HG03342 (cell line): ENCODE results near the gene ACAN.

ENCODE experiments used
- ATAC-seq: cut with Tn5 transposase; IDR thresholded peaks from one replicate; pipeline ENCODE4 v1.9.1; 2021; ENCODE audit warnings: mild to moderate bottlenecking, moderate library complexity; ENCODE audit not compliant: unreplicated experiment

Gene ACAN

DNA sequence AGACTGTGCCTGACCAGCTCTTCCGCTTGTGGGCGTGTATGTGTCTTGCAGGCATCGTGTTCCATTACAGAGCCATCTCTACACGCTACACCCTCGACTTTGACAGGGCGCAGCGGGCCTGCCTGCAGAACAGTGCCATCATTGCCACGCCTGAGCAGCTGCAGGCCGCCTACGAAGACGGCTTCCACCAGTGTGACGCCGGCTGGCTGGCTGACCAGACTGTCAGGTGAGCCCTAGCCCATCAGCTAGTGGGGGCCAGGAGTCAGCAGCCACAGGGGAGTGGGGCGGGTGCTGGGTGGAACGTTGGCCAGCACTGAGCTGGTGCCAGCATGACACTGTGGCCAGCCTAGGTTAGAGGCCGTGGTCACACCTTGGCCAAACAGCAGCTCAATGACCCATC lies 36.7 kb downstream of the ACAN start:
- no peak for ATAC-seq

DNA sequence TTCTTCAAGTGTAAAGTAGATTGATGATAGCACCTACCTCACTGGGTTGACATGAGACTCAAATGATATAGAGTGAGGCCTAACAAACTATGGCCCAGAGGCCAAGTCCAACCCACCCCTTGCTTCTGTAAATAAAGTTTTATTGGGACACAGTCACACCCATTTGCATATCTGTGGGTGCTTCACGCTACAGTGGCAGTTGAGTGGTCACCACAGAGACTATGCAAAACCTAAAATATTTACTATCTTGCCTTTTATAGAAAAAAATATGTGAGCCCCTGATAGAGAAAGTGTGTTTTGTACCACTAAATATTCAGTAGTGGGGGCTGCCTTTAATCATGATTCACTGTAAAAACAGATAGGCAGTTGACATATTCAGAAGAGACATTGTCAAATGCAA lies 38.0 kb downstream of the ACAN start:
- ATAC-seq, result no peak

DNA sequence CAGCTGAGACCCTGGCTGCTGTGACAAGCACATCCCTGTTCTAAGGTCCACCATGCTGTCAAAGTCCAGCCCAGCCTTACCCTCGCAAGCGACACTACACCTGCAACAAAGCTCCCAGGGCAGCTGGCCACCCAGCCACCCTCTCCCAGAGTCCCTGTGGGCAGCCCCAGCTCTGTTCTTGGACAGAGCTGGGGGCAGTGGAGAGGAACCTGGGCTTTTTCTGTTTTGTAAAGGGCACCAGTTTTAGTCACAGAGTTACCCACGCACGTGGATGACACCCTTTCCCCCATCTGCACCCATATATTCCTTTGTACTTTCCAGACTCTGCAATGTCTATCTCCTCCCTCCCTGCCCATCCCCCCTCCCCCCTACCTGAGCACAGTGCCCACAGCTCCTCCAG lies 38.9 kb downstream of the ACAN start:
- no peak for ATAC-seq

DNA sequence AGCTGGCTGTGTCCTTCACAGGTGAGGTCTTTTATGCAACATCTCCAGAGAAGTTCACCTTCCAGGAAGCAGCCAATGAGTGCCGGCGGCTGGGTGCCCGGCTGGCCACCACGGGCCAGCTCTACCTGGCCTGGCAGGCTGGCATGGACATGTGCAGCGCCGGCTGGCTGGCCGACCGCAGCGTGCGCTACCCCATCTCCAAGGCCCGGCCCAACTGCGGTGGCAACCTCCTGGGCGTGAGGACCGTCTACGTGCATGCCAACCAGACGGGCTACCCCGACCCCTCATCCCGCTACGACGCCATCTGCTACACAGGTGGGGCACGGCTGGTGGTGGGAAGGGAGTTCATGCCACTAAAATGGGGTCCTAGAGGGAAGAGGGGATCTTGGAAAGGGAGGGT lies 40.1 kb downstream of the ACAN start:
- no peak for ATAC-seq

DNA sequence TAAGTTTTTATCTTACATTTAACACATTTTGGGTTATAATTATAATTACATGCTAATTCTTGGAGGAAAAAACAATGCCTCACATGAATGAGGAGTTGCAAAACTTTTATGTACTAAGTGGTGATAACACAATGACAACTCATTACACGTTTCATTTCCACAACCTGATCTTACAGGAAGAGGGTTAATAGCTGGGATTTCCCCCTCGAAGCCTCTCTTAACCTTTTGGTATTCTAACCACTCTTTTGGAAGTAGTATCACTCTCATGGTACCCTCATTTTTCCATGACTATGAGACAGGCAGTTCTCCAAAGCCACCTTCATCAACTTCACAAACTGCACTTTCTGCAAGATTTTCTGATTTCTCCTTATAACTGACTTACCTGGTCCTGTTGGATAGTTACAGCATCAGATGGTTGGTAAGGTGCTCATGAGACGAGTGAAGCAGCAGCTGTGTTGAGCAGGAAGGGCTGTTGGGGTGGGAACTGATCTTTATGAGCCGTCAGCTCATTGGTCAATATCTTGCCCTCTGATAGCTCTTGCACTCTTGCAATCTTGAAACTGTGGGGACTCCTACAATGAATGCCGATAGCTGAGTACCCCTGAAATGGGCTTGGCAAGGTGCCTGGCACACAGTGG lies 41.6 kb downstream of the ACAN start:
- ATAC-seq, result no peak

DNA sequence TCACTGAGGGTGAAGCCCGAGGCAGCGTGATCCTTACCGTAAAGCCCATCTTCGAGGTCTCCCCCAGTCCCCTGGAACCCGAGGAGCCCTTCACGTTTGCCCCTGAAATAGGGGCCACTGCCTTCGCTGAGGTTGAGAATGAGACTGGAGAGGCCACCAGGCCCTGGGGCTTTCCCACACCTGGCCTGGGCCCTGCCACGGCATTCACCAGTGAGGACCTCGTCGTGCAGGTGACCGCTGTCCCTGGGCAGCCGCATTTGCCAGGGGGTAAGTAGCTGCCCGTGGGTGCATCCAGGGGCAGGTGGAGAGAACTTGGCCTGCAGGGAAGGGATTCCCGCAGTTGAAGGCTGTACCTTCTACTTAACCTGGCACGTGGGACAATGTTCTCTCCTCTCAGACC lies 42.4 kb downstream of the ACAN start:
- ATAC-seq, result no peak

DNA sequence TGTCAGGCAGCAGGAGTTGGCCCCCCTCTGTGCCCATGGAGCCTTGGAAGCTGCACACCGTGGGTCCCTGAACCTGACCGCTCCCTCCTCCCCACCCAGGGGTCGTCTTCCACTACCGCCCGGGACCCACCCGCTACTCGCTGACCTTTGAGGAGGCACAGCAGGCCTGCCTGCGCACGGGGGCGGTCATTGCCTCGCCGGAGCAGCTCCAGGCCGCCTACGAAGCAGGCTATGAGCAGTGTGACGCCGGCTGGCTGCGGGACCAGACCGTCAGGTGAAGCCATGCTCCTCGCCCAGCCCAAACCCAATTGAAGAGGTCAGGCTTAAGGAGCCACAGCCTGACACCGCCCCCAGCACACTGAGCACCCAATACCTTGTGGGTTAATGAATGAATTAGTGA lies 43.9 kb downstream of the ACAN start:
- no peak for ATAC-seq

DNA sequence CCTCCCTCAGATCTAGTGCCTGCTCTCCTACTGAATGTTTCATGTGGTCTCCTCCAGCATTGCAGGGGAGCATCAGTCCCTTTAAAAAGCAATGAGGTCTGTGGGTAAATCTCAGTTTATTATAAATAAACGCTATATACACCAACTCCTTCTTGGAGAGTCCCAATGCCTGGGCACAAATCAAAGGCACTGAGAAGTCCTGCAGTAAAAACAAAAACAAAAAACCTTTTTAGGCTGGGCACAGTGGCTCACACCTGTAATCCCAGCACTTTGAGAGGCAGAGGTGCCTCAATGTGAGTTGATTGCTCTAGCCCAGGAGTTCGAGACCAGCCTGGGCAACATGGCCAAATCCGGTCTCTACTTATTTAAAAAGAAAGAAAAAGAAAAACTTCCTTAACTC lies 45.0 kb downstream of the ACAN start:
- no peak for ATAC-seq

DNA sequence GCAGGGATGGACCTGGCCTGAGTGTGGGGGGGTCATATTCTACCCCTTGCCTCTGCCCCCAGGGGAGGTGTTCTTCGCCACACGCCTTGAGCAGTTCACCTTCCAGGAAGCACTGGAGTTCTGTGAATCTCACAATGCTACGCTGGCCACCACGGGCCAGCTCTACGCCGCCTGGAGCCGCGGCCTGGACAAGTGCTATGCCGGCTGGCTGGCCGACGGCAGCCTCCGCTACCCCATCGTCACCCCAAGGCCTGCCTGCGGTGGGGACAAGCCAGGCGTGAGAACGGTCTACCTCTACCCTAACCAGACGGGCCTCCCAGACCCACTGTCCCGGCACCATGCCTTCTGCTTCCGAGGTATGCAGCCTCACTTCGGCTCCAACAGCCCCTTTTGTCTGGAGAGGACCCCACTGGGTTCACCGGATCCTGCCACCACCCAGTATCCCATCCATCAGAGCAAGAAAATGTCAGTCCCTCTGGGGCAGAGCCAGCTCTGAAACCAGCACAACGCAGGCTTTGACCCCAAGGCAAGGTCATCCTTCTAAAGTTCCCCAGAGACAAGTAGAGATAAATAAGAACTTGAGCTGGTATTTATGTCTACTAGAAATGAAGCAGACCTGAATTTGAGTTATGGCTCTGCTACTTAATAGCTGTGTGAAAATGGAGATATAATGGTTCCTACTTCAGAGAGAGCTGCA lies 46.3 kb downstream of the ACAN start:
- ATAC-seq, result no peak

DNA sequence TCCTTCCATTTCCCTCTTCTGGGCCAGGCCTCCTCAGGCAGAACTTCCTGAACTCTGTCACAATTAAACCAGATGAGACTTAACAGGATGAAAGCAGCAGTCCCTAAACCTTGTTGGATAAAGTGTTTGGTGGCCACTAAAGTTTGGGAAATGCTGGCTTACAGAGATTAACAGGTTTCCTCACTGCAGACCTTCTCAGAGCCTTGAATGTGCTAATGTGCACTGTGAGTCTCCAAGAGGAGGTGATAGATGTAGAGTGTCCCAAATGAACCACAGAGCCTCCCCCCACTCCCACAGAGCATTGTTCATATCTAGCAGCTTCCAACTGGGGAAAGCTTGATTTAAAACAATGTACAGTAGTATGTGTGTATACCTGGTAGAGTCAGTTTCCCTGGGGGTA lies 49.2 kb downstream of the ACAN start:
- ATAC-seq, result no peak

DNA sequence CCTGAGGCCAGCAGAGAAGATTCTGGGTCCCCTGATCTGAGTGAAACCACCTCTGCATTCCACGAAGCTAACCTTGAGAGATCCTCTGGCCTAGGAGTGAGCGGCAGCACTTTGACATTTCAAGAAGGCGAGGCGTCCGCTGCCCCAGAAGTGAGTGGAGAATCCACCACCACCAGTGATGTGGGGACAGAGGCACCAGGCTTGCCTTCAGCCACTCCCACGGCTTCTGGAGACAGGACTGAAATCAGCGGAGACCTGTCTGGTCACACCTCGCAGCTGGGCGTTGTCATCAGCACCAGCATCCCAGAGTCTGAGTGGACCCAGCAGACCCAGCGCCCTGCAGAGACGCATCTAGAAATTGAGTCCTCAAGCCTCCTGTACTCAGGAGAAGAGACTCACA lies 55.7 kb downstream of the ACAN start:
- ATAC-seq, result no peak

DNA sequence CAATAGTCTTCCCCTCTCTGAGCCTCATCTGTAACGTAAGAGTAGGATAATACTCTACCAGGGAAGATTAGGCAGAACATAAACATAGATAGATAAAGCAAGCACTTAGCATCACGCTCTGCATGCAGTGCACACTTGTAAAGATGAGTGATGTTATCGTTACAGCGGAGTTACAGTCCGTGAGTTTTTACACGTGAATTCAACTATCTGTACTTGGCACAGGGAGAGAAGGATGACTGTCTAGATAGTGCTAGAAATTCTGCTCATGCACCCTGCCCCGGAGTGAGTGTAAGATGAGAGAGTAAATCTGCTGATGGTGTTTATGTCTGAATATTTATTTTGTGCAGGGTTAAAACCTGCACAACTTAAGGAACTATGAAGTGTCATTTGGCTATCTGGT lies 56.3 kb downstream of the ACAN start:
- no peak for ATAC-seq

DNA sequence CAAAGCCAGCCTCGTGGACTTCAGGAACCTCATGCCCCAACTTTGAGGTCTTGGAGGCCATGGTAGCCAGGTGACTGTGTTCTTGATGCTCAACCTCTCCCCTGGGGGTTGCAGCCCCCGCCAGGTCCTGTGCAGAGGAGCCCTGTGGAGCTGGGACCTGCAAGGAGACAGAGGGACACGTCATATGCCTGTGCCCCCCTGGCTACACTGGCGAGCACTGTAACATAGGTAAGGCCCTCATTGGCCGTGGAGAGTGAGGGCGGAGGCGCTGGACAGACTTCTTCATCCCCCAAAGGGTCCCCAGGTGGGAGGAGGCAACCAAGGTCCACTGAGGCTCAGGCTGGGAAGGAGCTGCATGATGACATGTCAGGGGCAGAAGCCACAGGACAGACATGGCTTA lies 57.0 kb downstream of the ACAN start:
- no peak for ATAC-seq

DNA sequence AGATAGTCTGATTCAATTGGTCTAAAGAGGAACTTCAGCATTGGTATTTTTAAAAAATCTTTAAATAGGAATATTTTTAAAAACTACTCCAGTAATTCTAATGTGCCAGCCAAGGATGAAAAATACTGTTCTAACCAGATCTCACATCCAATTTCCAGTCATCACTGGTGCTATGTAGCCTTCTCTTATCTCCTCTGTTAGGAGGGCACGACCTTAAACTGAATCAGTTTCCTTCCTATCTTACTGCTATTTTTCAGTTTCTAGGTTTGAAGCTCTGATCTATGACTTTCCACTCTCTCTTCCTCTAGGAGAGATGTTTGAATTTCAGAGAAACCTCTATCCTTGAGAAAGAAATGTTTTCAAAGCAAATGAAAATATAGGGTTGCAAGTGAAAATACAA lies 60.2 kb downstream of the ACAN start:
- no peak for ATAC-seq

DNA sequence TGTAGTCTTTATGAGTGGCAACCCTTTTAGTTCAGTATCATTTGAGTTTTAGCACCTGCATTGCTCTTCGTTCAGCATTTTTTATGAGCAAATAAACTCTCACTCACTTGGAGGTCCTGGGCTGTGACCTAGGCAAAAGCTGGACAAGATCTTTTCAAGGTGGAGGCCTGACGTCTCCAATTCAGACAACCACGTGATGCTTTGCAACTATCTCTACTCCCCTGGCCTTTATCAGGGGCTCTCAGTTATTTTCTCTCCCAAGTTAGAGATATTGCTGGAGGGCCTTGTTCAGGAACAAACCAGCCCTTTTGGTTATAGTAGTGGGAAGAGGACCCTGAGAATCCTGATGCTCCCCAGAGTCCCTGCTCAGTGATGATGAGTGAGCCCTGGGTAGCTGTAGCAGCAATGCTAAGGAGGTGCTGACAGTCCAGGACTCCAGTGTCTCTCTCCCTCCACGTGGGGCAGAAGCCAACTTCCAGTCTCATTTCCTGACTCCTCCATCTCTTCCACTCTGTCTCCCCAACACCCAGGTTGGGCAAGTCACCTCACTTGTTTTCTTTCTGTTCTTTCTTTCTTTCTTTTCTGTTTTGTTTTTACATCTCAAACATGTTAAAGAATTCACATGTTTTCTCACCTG lies 61.7 kb downstream of the ACAN start:
- ATAC-seq, result no peak

DNA sequence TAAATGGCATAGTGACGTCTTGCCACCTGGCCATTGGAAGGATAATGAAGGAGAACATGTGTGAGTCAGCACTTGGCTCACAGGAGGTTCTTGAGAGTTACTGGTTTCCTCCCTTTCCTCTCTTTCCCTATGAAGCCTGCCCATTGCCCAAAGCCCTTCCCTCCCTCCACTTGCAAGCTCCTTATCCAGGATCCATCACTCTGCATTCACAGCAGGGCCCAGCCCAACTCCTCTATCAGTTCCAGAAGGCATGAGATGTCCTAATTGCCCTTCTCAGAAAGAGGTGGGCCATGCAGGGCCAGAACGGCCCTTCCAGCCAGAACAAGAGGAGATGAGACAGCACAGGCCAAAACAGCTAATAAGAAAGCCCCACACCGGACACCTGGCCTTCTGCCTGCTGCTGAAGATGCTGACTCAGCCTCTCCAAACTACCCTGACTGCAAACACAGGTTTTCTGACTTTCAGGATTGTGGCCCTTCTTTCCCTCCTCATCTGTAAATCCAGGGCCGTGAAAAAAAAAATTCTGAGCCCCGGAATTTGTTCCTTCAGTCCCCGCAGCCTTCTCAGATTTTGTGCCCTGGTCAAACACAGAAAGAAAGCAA lies 62.4 kb downstream of the ACAN start:
- no peak for ATAC-seq

DNA sequence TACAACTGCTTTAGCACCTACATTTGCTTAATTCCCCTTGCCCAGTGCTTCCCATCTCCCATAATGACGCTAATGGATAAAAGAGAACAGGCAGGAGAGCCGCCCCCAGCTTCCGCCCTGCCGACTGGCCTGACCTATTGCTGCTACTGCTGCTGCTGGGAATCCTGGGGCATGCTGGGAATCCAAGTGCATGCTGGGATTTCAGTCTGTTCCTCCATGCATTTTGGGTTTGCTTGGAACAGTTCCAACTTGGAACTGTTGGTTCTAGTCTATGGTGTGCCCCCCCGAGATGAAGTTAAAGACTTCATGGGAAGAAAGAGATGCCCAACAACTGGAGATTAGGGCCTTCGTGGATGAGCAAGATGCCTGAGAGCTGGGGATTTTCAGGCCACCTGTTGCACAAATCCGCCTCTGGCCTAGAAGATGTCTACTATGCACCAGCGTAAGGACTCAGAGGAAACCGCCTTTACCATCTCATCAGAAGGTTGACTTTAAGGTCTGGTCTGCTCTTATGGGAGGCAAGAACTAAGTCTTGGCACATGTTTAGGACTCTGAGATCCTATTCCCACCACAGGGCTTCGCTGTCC lies 63.2 kb downstream of the ACAN start:
- ATAC-seq, result no peak

DNA sequence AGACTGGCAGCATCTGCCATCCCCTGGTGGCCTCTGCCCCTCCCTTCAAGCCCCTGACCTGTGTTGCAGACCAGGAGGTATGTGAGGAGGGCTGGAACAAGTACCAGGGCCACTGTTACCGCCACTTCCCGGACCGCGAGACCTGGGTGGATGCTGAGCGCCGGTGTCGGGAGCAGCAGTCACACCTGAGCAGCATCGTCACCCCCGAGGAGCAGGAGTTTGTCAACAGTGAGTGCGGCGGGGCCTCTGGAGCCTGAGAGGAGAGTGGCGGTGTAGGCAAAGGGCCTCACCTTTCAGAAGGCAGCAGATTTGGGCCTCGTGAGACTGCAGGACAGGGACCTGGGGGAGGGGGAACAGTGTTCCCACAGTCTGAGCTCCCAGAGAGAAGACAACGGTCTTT lies 68.1 kb downstream of the ACAN start:
- no peak for ATAC-seq

DNA sequence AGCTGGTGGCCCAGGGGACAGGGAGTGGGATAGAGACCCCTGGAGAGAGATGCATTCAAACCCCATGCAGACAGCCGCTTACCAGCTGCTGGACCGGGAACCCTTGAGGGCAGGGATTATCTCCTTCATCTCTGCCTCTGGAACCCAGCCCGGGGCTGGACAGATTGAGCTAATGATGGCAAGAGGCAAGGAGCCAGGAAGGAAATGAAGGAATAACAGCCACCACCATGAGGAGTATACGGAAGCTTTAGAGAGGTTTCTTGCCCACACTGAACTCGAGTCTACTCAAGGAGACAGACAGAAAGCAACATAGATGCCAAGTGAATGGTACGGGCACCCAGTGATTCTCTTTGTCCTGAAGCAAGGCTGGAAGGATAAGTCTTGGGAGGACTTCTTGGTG lies 68.9 kb downstream of the ACAN start:
- no peak for ATAC-seq

DNA sequence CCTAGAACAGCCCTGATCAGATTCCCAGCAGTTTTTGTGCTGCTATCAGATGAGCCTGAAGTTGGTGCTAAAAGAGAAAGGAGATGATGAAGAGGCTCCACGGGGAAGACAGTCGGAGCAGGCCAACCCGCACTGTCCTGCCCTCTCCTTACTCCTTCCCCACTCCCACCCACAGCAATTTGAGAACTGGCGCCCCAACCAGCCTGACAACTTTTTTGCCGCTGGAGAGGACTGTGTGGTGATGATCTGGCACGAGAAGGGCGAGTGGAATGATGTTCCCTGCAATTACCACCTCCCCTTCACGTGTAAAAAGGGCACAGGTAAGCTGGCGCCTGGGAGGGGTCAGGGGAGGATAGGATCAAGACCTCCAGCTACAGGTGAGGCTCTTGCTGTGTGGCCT lies 69.5 kb downstream of the ACAN start:
- ATAC-seq, result no peak

DNA sequence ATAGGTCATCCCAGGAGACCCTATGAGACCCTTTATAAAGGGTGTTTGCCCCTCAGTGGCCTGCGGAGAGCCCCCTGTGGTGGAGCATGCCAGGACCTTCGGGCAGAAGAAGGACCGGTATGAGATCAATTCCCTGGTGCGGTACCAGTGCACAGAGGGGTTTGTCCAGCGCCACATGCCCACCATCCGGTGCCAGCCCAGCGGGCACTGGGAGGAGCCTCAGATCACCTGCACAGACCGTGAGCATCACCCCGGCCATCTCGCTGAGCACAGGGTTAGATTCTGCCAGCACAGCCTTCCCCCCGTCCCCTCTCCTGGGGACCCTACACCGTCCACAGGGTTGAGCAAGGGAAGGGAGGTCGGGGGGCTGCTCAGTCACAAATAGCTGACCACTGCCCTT lies 70.5 kb downstream of the ACAN start:
- no peak for ATAC-seq

DNA sequence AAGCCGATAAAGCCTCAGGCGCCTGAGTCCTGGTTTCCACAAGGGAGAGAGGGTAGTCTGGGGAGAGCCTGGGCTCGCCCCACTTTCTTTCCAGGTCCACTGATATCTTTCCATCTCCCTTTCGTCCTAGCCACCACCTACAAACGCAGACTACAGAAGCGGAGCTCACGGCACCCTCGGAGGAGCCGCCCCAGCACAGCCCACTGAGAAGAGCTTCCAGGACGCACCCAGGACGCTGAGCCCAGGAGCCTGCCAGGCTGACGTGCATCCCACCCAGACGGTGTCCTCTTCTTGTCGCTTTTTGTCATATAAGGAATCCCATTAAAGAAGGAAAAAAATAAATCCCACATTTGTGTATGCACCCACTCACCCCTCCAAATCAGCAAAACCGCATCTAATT lies 71.0 kb downstream of the ACAN start:
- ATAC-seq, result no peak
